MV-4-11 (cell line): Measurements from ENCODE around the gene BPIFB2.
"Not testable (repeated sequence)": the region's sequence is repeated elsewhere in the genome, so short reads cannot be mapped to it uniquely, and the experiment has no call there.

Experiments used
- DNase-seq: peaks from one replicate; lab custom pipeline; 2025; lab: John Stamatoyannopoulos, UW

BPIFB2 gene

DNA sequence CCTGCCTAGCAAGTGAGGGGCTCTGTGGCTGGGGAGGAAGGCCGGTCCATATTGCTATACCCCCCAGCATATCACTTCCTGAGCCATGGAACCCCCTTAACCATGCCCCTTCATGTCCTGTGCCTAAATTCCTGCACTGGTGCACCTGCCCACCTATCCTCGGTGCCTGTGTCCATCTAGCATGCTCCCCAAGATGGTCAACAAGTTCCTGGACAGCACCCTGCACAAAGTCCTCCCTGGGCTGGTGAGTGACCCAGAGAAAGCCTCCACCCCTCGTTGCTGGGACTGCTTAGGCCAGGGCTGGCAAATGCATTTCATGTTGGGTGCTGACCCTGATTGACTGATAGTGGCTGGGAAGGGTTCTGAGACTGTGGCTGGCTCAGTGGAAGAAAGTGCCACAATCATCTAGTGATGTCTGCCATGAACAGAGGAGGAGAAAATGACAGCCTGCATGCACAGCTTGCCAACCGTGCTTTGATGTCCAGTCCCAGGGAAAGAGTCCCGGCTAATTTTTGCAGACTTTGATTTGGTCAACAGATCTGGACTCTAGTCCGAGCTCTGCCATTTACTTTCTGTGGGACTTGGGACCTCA is 27.5 kb downstream of the BPIFB2 start:
- no peak for DNase-seq

DNA sequence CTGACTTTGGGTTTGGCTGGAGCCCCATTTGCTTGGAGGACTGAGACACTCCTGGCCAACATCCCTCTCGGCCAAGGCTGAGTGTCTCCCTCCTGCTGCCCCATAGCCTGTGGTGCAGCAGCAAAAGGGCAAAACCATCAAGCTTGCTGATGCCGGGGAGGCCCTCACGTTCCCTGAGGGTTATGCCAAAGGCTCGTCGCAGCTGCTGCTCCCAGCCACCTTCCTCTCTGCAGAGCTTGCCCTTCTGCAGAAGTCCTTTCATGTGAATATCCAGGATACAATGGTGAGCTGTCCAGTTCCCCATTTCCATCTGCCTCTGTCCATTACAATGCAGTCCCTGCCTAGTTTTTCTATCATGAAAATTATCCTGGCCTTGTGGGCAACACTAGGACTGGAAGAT is 30.0 kb downstream of the BPIFB2 start:
- no peak for DNase-seq

- DNase-seq = no peak
Observed at GRCh38 chr20:33038243-33038642, 30.7 kb downstream of the BPIFB2 start.

DNA sequence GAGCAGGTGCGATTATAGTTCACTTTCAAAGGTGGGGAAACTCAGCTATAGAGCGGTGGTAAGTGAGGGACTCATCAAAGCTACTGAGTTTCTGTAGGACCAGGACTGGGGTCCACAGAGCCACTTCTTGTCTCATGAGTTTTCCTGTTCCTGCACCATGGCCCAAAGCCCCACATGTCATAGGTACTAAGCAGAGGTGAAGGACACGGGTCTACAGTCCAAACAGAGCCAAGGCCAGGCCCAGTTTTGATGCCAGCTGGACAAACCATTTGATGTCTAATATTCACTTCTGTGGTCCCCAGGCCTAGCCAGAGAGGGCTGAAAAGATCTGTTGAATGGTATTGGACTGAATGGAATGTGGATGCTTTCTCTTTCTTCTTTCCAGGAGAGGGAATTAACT is 34.9 kb downstream of the BPIFB2 start:
- no peak for DNase-seq

DNA sequence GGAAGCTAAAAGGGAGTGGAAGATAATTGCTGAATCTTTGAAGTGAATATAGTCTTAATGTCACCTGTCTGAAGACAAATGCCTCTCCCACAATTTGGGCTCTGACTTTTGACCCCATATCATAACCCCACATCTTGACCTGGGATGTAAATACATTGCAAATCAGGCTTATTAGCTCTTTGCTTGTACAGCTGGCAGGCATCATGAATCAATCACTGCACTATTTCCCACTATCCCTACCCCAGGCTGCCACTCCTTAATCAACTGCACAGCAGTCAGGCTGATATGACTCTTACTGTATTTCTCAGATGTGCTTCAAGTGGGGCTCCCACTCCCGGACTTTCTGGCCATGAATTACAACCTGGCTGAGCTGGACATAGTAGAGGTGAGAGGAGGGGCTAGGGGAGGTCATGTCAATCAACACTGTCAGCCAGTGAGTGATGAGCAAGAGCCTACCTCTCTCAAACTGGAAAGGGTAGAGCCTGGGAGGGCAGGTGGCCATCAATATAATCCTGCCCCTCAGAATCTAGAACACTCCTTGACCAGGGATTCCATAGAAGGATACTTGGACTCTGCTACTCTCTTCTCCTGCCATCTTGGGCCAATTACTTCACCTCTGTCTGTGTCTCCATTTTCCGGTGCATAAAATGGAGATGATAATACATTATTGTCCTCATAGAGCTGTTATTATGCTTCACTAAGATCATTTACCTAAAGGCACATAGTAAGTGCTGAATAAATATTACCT is 35.7 kb downstream of the BPIFB2 start:
- no peak for DNase-seq

GRCh38 chr20:33043731-33044181 is 36.3 kb downstream of the BPIFB2 start:
- no peak for DNase-seq

DNA sequence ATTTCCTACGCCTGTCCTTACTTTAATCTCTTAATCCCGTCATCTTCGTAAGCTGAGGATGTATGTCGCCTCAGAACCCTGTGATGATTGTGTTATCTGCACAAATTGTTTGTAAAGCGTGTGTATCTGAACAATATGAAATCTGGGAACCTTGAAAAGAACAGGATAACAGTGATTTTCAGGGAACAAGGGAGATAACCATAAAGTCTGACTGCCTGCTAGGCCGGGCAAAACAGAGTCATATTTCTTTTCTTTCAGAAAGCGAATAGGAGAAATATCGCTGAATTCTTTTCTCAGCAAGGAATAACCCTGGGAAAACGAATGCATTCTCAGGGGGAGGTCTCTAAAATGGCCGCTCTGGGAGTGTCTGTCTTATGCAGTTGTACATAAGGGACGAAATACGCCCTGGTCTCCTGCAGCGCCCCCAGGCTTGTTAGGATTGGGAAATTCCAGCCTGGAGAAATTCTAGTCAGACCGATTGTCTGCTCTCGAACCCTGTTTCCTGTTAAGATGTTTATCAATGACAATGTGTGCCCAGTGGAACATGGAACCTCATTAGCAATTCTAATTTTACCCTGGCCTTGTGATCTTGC is 37.7 kb downstream of the BPIFB2 start:
- not testable (repeated sequence) for DNase-seq

GRCh38 chr20:33046412-33046811 is 38.9 kb downstream of the BPIFB2 start:
- no peak for DNase-seq

DNA sequence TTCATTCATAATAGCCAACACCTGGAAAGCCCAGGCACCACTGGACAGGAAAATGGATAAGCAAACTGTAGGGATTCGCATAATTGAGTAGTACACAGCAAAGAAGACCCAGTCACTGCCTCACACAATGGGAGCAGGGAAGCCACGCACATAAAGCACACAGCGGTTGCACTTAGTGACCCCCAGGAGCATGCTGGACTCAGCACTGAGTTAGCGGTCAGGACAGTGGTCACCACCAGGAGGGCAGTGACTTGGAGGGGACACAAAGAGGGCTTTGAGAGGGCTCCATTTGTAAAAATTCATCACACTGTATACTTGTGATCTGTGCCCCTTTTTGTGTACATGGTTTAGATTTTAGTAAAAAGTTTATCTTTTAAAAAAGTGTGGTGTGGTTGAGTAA is 43.8 kb downstream of the BPIFB2 start:
- no peak for DNase-seq

GRCh38 chr20:33053291-33054106 is 46.0 kb downstream of the BPIFB2 start, which contains the start of gene BPIFB3:
Gene BPIFB3, plus strand, starts transcription at chr20:33053903. Its CDS starts 1,533 bp downstream, at chr20:33055436.
- no peak for DNase-seq

DNA sequence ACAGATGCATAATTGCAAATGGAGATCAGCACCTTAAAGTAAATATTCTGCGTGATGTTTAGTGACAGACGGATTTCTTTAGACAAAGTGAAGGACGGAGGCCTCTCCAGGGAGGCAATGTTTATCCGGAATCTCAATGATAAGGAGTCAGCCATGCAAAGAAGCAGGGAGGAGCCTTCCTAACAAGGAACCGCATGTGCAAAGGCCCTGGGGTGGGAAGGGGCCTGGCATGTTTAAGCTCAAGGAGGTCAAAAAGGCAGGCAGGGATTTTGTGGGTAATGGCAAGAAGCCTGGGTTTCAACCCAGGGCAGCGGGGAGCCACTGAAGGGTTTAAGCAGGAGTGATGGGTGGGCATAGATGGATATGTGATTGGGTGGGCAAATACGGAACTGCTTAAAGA is 46.9 kb downstream of the BPIFB2 start:
- no peak for DNase-seq

- no peak for DNase-seq
Observed at GRCh38 chr20:33054791-33055190, 47.3 kb downstream of the BPIFB2 start.

DNA sequence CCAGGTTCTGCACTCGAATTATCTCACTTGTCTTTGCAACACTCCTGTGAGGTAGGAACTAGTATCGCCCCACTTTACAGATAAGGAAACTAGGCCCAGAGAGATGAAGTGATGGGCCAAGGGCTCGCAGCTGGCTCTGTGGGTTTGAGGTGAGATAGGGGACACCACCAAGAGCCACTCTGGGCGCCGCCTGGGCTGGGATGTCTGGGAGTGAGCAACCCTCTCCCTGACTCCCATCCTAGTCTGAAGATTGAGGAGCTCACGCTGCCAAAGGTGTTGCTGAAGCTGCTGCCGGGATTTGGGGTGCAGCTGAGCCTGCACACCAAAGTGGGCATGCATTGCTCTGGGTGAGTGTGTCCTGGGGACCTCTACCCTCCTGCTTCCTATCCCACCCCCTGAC is 51.6 kb downstream of the BPIFB2 start:
- no peak for DNase-seq

GRCh38 chr20:33059741-33060390 is 52.4 kb downstream of the BPIFB2 start:
- DNase-seq = no peak

DNA sequence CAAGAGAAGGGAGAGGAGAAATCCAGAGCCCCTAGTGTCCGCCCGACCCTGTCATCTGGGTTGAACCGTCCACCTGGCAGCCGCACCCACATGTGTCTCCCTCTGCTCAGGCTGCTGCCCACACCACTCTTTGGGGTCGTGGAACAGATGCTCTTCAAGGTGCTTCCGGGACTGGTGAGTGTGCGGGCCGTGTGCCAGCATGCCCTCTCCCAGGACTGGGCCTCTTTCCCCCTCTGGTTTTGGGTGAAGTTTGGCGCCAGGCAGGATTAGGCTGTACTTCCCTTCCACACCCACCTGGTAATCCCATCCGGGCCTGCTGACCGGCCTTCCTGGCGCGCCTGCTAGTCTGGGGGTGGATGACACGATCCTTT is 54.1 kb downstream of the BPIFB2 start:
- DNase-seq = no peak

DNA sequence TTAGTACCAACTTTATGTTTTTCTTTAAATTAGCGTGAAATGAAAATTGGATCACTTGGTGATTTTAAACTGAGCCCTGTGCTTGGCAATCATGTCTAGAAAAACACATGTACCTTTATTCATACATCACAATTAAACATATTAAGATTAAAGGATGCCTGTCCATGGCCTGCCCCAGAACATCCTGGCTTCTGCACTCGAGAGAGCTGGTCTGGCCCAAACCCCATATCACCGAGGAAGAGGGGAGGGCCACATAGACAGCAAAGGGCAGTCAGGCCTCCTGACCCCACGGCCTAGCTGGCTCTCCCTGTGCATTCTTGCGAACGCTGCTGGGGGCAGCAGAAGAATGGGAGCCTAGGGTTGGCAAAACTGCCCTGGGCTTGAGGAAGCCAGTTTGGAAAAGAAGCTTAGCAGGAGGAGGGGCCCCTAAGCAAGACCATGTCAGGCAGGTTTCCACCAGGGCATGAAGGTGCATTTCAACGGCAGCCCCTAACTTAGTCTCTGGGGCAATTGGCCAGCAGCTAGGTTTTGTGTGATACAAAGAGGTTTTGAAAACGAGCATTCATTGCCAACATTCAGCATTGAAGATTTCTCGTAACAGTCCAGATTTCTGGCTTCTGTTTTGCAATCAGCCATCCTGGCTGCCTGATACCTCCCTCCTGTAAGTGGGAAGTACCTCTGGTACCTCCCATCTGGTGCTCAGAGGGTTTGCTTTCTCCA is 54.8 kb downstream of the BPIFB2 start:
- no peak for DNase-seq

GRCh38 chr20:33062825-33063149 is 55.3 kb downstream of the BPIFB2 start:
- no peak for DNase-seq

- DNase-seq = no peak
Observed at GRCh38 chr20:33063271-33063670, 55.8 kb downstream of the BPIFB2 start.

- no peak for DNase-seq
Observed at GRCh38 chr20:33064572-33065287, 57.2 kb downstream of the BPIFB2 start.

GRCh38 chr20:33065785-33066184 is 58.3 kb downstream of the BPIFB2 start:
- no peak for DNase-seq

DNA sequence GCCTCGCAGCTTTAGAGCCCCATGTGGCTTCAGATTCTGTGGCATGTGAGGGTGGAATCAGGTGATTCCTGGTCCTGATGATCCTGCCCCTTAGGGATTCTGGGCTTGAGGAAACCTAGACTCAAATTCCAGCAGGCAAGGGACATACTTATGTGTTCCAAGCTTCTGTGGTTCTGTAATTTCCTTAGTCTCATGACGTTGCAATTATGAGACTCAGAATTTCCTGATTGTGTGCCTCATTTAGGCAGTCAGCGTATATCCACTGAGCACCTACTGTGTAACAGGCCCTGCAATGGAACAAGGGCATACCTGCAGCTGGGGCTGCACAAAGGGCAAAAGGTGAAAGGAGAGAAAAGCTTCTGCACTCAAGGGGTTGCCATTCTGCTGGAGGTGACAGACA is 60.3 kb downstream of the BPIFB2 start:
- no peak for DNase-seq
